ENCODE results near the gene KEAP1. TPM values are rescaled to one million over a fixed set of nuclear protein-coding genes. Genes with fewer than 3 reads are reported as not detected.
"Not testable (repeated sequence)": the region's sequence is repeated elsewhere in the genome, so short reads cannot be mapped to it uniquely, and the experiment has no call there.

KEAP1 gene
- total RNA-seq, 1 donor from 2014 or later, result 41.2 TPM

DNA sequence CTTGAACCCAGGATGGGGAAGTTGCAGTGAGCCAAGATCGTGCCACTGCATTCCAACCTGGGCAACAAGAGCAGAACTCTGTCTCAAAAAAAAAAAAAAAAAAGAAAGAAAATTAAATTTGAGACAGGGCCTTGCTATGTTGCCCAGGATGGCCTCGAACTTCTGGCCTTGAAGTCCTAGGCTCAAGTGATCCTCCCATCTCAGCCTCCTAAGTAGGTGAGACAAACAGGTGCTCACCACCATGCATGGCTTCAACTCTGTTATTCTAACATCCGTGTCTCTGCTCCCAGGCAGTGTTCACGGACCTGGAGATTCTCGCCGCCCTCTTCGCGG lies 42.5 kb downstream of the KEAP1 start:
- no peak overlapping the region for H3K4me3 ChIP-seq (ENCODE audit: low read depth, low read length)
- no peak for DNase-seq (ENCODE audit: low read depth)
- TF ChIP-seq, protein P1, sequence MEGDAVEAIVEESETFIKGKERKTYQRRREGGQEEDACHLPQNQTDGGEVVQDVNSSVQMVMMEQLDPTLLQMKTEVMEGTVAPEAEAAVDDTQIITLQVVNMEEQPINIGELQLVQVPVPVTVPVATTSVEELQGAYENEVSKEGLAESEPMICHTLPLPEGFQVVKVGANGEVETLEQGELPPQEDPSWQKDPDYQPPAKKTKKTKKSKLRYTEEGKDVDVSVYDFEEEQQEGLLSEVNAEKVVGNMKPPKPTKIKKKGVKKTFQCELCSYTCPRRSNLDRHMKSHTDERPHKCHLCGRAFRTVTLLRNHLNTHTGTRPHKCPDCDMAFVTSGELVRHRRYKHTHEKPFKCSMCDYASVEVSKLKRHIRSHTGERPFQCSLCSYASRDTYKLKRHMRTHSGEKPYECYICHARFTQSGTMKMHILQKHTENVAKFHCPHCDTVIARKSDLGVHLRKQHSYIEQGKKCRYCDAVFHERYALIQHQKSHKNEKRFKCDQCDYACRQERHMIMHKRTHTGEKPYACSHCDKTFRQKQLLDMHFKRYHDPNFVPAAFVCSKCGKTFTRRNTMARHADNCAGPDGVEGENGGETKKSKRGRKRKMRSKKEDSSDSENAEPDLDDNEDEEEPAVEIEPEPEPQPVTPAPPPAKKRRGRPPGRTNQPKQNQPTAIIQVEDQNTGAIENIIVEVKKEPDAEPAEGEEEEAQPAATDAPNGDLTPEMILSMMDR (conservative IDR thresholded peaks at IDR 0.05; ENCODE audit: low read depth, low read length), result no peak

DNA sequence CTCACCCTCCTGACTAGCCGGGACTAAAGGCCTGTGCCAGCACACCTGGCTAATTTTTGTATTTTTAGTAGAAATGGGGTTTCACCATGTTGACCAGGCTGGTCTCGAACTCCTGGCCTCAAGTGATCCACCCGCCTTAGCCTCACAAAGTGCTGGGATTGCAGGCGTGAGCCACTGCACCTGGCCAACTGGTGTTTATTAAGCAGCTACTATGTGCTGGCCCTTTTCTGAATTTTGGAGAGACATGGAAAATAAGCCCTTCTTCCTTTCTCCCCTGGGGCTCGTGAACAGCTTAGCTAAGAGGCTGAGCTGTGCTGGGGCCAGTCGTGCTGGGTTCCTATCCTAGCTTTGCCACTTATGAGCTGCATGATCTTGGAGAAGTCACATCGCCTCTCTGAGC lies 44.4 kb downstream of the KEAP1 start:
- not testable (repeated sequence) for DNase-seq (ENCODE audit: low read depth)

DNA sequence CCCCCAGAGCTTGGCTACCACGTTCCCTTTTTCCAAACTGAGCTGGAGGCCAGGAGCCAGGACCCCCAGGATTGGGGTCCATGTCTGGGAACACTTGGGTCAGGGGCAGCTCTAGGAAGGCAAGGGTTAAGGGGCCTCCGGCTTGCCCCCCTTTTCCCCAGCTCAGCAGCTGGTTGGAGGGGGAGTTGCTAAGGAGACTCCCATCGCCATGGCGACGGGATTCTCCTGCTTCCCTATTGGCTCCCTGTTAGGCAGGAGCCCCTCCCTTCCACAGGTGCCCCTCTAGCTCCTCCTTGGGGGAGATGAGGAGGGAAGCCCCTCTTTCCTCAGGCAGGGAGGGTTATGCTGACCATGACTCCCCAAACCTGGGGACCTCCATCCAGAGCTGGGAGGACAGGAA lies 48.9 kb downstream of the KEAP1 start:
- DNase-seq (ENCODE audit: low read depth), result no peak
- TF ChIP-seq, protein P1 (conservative IDR thresholded peaks at IDR 0.05; ENCODE audit: low read depth, low read length), result no peak
- no peak overlapping the region for H3K4me3 ChIP-seq (ENCODE audit: low read depth, low read length)

More for the DNA sequence above, 44.4 kb downstream of the KEAP1 start:
- not testable (repeated sequence) for H3K4me3 ChIP-seq (ENCODE audit: low read depth, low read length)

DNA sequence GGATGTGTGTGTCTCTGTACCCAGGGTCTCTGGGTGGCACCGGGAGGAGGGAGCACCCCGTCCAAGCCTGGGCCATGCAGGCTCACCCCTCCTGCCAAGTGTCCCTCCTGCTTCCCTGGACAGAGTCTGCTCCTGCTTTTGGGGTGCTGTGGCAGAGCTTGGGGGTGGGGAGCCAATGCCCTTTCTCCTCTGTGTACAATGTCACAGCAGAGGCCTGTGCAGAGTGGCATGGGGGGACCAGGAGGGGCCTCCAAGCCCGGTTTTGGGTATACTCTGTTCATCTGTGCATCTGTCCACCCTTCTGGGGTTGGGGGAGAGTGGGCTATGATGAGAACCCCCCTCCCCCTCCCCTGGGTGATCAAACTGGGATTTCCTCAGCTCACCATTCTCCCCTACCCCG lies 49.3 kb downstream of the KEAP1 start:
- DNase-seq (ENCODE audit: low read depth), result no peak
- TF ChIP-seq, protein P1 (conservative IDR thresholded peaks at IDR 0.05; ENCODE audit: low read depth, low read length), result no peak
- H3K4me3 ChIP-seq (ENCODE audit: low read depth, low read length), result no peak overlapping the region

DNA sequence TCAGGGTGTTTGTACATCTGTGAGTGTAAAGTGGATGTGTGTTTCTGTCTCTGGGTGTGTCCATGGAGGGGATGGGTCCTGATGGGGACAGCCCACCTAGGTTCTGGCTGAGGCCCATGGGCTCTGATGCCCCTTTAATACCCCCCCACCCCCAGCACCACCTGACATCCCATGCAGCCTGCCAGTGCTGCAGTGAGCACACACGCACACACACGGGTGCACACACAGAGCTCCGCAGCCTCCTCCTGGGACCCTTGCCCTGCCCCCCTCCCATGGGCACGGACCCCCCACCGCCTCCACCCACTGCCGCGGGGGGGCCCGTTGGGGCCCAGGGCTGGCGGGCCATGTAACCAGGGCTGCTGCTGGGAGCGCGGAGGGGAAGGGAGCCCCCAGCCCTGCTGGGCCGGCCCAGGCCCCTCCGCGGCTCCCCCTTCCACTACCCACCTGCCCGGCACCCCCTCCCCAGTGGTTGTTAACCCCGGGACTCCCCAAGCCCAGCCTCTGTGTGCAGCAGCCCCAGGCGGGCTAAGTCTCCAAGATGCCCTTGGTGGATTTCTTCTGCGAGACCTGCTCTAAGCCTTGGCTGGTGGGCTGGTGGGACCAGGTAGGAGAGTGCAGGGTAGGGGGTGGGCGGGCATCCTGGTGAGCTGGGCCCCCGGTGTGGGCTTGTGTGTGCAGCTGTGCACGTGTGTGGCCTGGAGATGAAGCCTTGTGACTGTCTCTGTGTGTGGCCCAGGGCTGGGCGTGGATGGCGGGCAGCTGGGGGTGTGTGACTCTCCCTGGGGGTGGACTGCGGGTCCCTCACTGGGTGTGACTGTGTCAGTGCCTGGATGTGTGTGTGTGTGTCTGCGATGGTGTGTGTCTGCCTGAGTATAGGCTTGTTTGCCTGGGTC lies 50.2 kb downstream of the KEAP1 start:
- TF ChIP-seq, protein P1 (conservative IDR thresholded peaks at IDR 0.05; ENCODE audit: low read depth, low read length), result no peak
- DNase-seq (ENCODE audit: low read depth), result no peak
- no peak overlapping the region for H3K4me3 ChIP-seq (ENCODE audit: low read depth, low read length)

DNA sequence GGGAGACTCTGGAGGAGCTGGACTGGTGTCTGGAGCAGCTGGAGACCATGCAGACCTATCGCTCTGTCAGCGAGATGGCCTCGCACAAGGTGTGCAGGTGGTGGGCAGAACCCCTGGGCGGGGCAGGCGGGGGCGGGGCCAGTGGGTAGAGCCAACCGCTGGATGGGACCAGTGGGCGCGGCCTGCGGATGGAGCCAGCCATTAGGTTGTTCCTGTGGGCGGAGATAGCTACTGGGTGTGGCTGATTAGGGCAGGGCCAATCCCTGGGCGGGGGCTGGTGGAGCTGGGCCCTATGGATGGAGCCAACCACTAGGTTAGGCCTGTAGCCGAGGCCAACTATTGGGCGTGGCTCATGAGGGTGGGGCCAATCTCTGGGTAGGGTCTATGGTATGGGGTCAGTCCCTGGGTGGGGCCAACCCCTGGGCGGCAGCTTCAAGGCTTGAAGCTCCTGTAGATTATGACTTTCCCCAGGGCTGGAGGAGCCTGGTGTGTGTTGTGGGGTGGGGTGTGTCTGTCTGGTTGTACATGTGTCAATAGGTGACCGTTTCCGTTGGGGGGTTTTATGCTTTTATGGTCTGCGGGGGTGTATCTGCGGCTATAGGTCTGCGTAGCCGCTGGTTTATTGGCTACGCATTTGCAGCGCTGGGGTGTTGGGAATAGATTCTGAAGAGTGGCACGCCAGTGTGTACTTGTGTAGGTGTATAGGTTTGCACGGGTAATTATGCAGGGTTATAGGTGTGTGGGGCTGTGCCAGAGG lies 52.1 kb downstream of the KEAP1 start:
- DNase-seq (ENCODE audit: low read depth), result no peak
- TF ChIP-seq, protein P1 (conservative IDR thresholded peaks at IDR 0.05; ENCODE audit: low read depth, low read length), result no peak
- no peak overlapping the region for H3K4me3 ChIP-seq (ENCODE audit: low read depth, low read length)

DNA sequence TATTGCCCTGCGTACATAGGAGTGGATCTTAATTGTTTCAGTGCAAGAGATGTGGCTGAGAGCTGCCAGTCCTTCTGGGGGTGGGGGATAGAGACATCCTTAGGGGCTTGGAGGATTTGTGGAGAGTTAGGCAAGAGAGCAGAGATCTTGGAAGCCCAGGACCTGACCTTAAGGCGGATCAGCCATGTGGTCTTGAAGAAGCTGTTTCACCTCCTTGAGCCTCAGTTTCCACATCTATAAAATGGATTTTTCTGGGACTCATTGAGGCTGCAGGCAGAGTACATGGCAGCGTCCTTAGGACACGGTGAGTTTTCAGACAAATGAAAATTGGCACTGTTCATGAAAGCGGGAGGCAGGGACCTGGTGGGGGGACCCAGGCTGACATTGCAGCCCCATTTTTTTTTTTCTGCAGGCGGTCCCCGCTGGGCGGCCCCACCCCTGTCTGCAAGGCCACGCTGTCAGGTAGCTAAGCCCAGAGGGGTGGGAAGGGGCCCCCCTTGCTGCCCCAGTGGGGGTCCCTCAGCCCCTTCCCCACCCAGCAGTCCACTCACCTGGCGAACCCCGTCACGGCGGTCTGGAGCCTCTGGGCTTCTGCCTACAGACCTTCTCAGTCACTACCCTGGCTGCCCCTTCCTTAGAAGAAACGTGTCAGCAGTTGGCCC lies 52.8 kb downstream of the KEAP1 start:
- DNase-seq (ENCODE audit: low read depth), result no peak
- H3K4me3 ChIP-seq (ENCODE audit: low read depth, low read length), result no peak overlapping the region
- TF ChIP-seq, protein P1 (conservative IDR thresholded peaks at IDR 0.05; ENCODE audit: low read depth, low read length), result no peak
